ENCODE data around the gene PDCD11.
"Not testable (repeated sequence)": the region's sequence is repeated elsewhere in the genome, so short reads cannot be mapped to it uniquely, and the experiment has no call there.

The PDCD11 gene

DNA sequence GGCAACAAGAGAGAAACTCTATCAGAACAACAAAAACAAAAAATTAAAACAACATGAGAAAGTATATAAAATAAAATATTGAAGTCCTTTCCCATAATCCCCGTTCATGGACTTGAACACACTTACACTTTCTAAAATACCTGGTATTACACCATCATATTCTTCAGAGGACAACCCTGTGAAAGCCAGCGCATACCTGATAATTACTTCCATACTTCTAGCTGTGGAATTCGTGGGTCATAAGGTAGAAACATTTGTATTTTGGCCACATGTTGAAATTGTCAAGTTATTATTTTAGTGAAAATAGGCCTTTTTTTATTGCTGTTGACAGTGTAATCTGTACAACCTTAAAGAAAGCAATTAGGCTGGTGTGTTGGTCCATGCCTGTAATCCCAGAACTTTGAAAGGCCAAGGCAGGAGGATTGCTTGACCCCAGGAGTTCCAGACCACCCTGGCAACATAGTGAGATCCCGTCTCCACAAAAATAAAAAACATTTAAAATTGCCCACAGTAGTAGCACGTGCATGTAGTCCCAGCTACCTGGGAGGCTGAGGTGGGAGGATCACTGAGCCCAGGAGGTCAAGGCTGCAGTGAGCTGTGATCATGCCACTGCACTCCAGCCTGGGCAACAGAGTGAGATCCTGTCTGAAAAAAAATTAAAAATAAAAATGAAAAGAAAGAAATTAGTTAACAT lies 40.4 kb upstream of the PDCD11 start:
- Histone ChIP-seq H3K4me1 (peaks cover 0 to 5% (median 0%) of the 10 kb centered on the region in 4 donors), H3K27me3 (no peaks in the 10 kb centered on the region), H3K36me3 (no peaks in the 10 kb centered on the region), H3K27ac (no peak overlapping the region), H3K4me3 (no peak overlapping the region), H3K9me3 (no peaks in the 10 kb centered on the region)
- intact Hi-C loops (cut with DNase I; ENCODE audit: low total_unique reads), result no loop called here
- DNase-seq, result no peak
- TF ChIP-seq, protein P1, sequence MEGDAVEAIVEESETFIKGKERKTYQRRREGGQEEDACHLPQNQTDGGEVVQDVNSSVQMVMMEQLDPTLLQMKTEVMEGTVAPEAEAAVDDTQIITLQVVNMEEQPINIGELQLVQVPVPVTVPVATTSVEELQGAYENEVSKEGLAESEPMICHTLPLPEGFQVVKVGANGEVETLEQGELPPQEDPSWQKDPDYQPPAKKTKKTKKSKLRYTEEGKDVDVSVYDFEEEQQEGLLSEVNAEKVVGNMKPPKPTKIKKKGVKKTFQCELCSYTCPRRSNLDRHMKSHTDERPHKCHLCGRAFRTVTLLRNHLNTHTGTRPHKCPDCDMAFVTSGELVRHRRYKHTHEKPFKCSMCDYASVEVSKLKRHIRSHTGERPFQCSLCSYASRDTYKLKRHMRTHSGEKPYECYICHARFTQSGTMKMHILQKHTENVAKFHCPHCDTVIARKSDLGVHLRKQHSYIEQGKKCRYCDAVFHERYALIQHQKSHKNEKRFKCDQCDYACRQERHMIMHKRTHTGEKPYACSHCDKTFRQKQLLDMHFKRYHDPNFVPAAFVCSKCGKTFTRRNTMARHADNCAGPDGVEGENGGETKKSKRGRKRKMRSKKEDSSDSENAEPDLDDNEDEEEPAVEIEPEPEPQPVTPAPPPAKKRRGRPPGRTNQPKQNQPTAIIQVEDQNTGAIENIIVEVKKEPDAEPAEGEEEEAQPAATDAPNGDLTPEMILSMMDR (IDR thresholded peaks at IDR 0.05), result no peak

DNA sequence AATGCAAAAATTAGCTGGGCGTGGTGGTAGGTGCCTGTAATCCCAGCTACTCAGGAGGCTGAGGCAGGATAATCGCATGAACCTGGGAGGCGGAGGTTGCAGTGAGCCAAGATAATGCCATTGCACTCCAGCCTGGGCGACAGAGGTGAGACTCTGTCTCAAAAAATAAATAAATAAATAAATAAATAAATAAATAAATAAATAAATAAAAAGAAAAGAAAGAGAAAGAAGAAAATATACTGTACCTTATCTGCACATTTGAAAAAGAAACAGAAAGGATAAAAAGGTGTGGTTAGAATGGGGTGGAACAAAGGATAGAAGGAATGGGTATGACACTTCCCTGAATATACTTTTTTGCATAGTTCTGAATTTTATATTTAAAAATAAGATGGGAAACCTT lies 36.9 kb upstream of the PDCD11 start:
- H3K36me3 ChIP-seq; intact Hi-C loops (cut with DNase I; ENCODE audit: low total_unique reads); H3K4me3 ChIP-seq: not testable (repeated sequence)

GRCh38 chr10:103360791-103361190 lies 35.6 kb upstream of the PDCD11 start:
- not testable (repeated sequence) for H3K27ac ChIP-seq, DNase-seq, H3K27me3 ChIP-seq, H3K4me3 ChIP-seq, H3K36me3 ChIP-seq, H3K4me1 ChIP-seq, H3K9me3 ChIP-seq
- intact Hi-C loops (cut with DNase I; ENCODE audit: low total_unique reads), result loop anchor here (10.0 kb wide), 1 partner anchor 646 kb away; the partner anchor contains the start of genes ARL3 and SFXN2

More for the DNA sequence above, 36.9 kb upstream of the PDCD11 start:
- DNase-seq, H3K9me3 ChIP-seq, H3K27ac ChIP-seq, H3K27me3 ChIP-seq, H3K4me1 ChIP-seq: not testable (repeated sequence)

- Histone ChIP-seq H3K9me3 (no peaks in the 10 kb centered on the region), H3K4me1 (peaks cover 0 to 20% (median 15%) of the 10 kb centered on the region in 4 donors), H3K27me3 (no peaks in the 10 kb centered on the region), H3K4me3 (peak overlapping the region; percentile 68 to 98), H3K36me3 (no peaks in the 10 kb centered on the region), H3K27ac (peak overlapping the region; percentile 80 to 94)
- intact Hi-C loops (cut with DNase I; ENCODE audit: low total_unique reads), result loop anchor here (2.0 to 10.0 kb wide), 2 partner anchors 27 to 653 kb away; partner anchors contain the start of genes ARL3 and SFXN2
- no peak for DNase-seq
- TF ChIP-seq, protein P1 (IDR thresholded peaks at IDR 0.05), result no peak
These were observed 29.0 kb upstream of the PDCD11 start for GRCh38 chr10:103367379-103367781.

DNA sequence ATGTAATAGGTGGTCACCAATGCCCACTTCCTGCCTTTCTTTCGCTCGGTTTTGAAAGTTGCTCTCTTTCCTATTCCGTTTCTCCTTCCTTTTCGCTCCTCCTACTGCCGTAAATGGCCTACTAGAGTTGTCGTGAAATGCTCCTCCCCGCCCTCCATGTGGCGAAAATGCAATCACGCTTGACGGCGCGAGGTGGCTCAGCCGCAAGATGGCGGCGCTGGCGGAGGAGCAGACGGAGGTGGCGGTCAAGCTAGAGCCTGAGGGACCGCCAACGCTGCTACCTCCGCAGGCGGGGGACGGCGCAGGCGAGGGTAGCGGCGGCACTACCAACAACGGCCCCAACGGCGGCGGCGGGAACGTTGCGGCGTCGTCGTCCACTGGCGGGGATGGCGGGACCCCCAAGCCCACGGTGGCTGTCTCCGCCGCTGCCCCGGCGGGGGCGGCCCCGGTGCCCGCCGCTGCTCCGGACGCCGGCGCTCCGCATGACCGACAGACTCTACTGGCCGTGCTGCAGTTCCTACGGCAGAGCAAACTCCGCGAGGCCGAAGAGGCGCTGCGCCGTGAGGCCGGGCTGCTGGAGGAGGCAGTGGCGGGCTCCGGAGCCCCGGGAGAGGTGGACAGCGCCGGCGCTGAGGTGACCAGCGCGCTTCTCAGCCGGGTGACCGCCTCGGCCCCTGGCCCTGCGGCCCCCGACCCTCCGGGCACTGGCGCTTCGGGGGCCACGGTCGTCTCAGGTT lies 28.5 kb upstream of the PDCD11 start, which contains the start of gene TAF5:
TSS of gene TAF5 (plus strand) at position 195 of the 737 bp plus-strand sequence. CDS start at position 209, 14 bp downstream.
- Histone ChIP-seq H3K9me3 (no peaks in the 10 kb centered on the region), H3K4me1 (peaks cover 0 to 20% (median 15%) of the 10 kb centered on the region in 4 donors), H3K27ac (peak within 1 kb of the TSS; percentile 80 to 94), H3K27me3 (no peaks in the 10 kb centered on the region), H3K4me3 (peak within 1 kb of the TSS; percentile 68 to 98), H3K36me3 (no peaks in the 10 kb centered on the region)
- DNase-seq, result peak; percentile 89 to 94
- TF ChIP-seq, protein P1 (IDR thresholded peaks at IDR 0.05), result peak in 1 of 2 experiments; percentile 19
- intact Hi-C loops (cut with DNase I; ENCODE audit: low total_unique reads), result loop anchor here (2.0 to 10.0 kb wide), 2 partner anchors 27 to 653 kb away; partner anchors contain the start of genes ARL3 and SFXN2

DNA sequence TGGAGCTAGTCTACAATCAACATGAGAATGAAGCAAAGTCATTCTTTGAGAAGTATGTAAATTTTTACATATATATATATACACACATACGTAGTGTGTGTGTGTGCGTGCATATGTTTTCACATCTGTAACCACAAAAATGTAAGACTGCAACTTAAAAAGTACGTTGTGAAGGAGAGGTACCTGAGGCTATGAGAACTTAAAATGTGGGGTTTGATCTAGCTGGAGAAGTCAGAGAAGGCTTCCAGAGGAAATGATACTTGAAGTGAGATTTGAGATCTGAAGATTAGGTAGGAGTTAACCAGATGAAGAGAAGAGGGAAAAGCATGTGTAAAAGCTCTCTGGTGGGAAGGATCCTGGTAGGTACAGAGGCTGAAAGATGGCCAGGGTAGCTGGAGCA lies 22.9 kb upstream of the PDCD11 start:
- Histone ChIP-seq H3K27me3 (no peaks in the 10 kb centered on the region), H3K9me3 (no peaks in the 10 kb centered on the region), H3K36me3 (peaks cover 27 to 45% (median 29%) of the 10 kb centered on the region in 3 donors), H3K4me1 (peaks cover 0 to 20% (median 13%) of the 10 kb centered on the region in 4 donors), H3K4me3 (no peak overlapping the region), H3K27ac (no peak overlapping the region)
- DNase-seq, result no peak
- intact Hi-C loops (cut with DNase I; ENCODE audit: low total_unique reads), result no loop called here
- TF ChIP-seq, protein P1 (IDR thresholded peaks at IDR 0.05), result no peak

Data from tibial artery (tissue), 4 donors.